ENCODE data around the gene NSUN4. TPM values are rescaled to one million over a fixed set of nuclear protein-coding genes. Genes with fewer than 3 reads are reported as not detected.
A peak's percentile ranks its signal among the peaks of the same experiment; 100 is the strongest.

The NSUN4 gene
- total and polyA plus RNA-seq, 10 of the 15 experiments (the other 5 are each of a cell fraction or from before 2014, with no cell fraction given): 22.1 to 80.2 (median 29.6) TPM

GRCh38 chr1:46342677-46343350 is 2.2 kb downstream of the NSUN4 start:
- peaks cover 2 to 13% of the 10 kb centered on the region in 2 experiments; a peak in 2 of 4 replicates for H3K36me3 ChIP-seq (ENCODE audit: control insufficient read depth in 2 of 2, insufficient read depth in 2 of 2, low read length in 1 of 2)
- H3K27me3 ChIP-seq (replicated peaks in 1 of 2; ENCODE audit: control insufficient read depth in 2 of 2, insufficient read depth in 2 of 2, low read length in 1 of 2): no peaks in the 10 kb centered on the region
- peaks cover 62% of the 10 kb centered on the region for H3K79me2 ChIP-seq (ENCODE audit: control insufficient read depth, insufficient read depth, low read length)
- no peak for DNase-seq (ENCODE audit: low read depth, low spot score)
- no peaks in the 10 kb centered on the region for H3K9me3 ChIP-seq (replicated peaks; ENCODE audit: control insufficient read depth, insufficient read depth, low read length)
- no peaks in the 10 kb centered on the region for H4K20me1 ChIP-seq (ENCODE audit: control insufficient read depth, insufficient read depth)
- intact Hi-C loops (cut with micrococcal nuclease; ENCODE audit: unreplicated experiment): loop anchor here (1.0 to 10.0 kb wide), 3 partner anchors 10 to 658 kb away; partner anchors contain the start of genes GPBP1L1, LRRC41, TMEM69 and UQCRH
- FAIRE-seq: no peak
- H3K9ac ChIP-seq (ENCODE audit: control insufficient read depth, insufficient read depth, low read length): peak overlapping the region; percentile 25; the same call in 1 of the 2 replicates
- ATAC-seq: no peak
- WGBS (ENCODE audit: insufficient coverage, insufficient replicate concordance, low lambda C conversion rate, missing lambda C conversion rate): 94% methylated on average over 8 of the region's 8 CpGs
- RAD21 ChIA-PET (ENCODE audit: unreplicated experiment): interaction anchor here (1.4 to 5.6 kb wide), 6 partner anchors 10 to 95 kb away, joined by 5 to 49 read pairs (median 20); partner anchors contain the start of genes LRRC41, RAD54L and UQCRH
- CTCF ChIA-PET: interaction anchor here (0.7 to 11.4 kb wide), 16 partner anchors 9 to 119 kb away, joined by 3 to 267 read pairs (median 6); partner anchors contain the start of genes LRRC41, RAD54L and UQCRH
- H3K4me1 ChIP-seq (ENCODE audit: control insufficient read depth, insufficient read depth, low read length): peaks cover 16% of the 10 kb centered on the region; the same call in 1 of the 2 replicates
- TF ChIP-seq CHD2 (IDR thresholded peaks at IDR 0.05; ENCODE audit: borderline replicate concordance, low read depth, low read length) (no peak), GATAD2B (conservative IDR thresholded peaks at IDR 0.05; ENCODE audit: low read depth) (0 out of 2 replicates have a peak, but pooled peaks have one; percentile 12)
- H3K27ac ChIP-seq (ENCODE audit: control insufficient read depth, insufficient read depth): peak overlapping the region; percentile 63
- in situ Hi-C loops (cut with MboI): loop anchor here (5.0 kb wide), 1 partner anchor 41 kb away; the partner anchor contains the start of genes LRRC41 and UQCRH
- peak overlapping the region; percentile 34 for H3K4me2 ChIP-seq (ENCODE audit: control insufficient read depth, insufficient read depth)
- no TSS peak for BruUV-seq (replicated peaks)
- H3K4me3 ChIP-seq: peak overlapping the region; percentile 80; the same call in 1 of the 2 replicates
- POLR2A ChIA-PET: interaction anchor here (0.6 to 5.1 kb wide), 7 partner anchors 10 to 406 kb away, joined by 3 to 55 read pairs (median 20); partner anchors contain the start of genes LRRC41 and UQCRH
- SMC1A ChIA-PET (ENCODE audit: uncharacterized antibody, unreplicated experiment): interaction anchor here (0.5 to 11.1 kb wide), 8 partner anchors 8 to 670 kb away, joined by 3 to 141 read pairs (median 8); partner anchors contain the start of genes LRRC41 and UQCRH
- H2AFZ ChIP-seq (ENCODE audit: control insufficient read depth, low read depth, low read length): no peak overlapping the region

- in situ Hi-C loops (cut with MboI): loop anchor here (5.0 kb wide), 1 partner anchor 41 kb away; the partner anchor contains the start of genes LRRC41 and UQCRH
- no peaks in the 10 kb centered on the region for H3K27me3 ChIP-seq (replicated peaks in 1 of 2; ENCODE audit: control insufficient read depth in 2 of 2, insufficient read depth in 2 of 2, low read length in 1 of 2)
- FAIRE-seq (no peak), ATAC-seq (no peak), DNase-seq (ENCODE audit: low read depth, low spot score) (no peak)
- peaks cover 62% of the 10 kb centered on the region for H3K79me2 ChIP-seq (ENCODE audit: control insufficient read depth, insufficient read depth, low read length)
- no peaks in the 10 kb centered on the region for H4K20me1 ChIP-seq (ENCODE audit: control insufficient read depth, insufficient read depth)
- H3K9me3 ChIP-seq (replicated peaks; ENCODE audit: control insufficient read depth, insufficient read depth, low read length): no peaks in the 10 kb centered on the region
- no peak overlapping the region for H3K4me3 ChIP-seq
- ChIA-PET RAD21 (ENCODE audit: unreplicated experiment) (interaction anchor here (1.4 to 5.6 kb wide), 4 partner anchors 11 to 39 kb away, joined by 7 to 49 read pairs (median 36); partner anchors contain the start of genes LRRC41 and UQCRH), CTCF (interaction anchor here (4.1 to 11.4 kb wide), 6 partner anchors 10 to 119 kb away, joined by 16 to 267 read pairs (median 48); partner anchors contain the start of genes LRRC41, RAD54L and UQCRH), SMC1A (ENCODE audit: uncharacterized antibody, unreplicated experiment) (interaction anchor here (1.0 to 11.1 kb wide), 6 partner anchors 9 to 96 kb away, joined by 3 to 141 read pairs (median 18); partner anchors contain the start of genes LRRC41 and UQCRH), POLR2A (interaction anchor here (0.8 to 5.1 kb wide), 6 partner anchors 10 to 39 kb away, joined by 3 to 55 read pairs (median 28); partner anchors contain the start of genes LRRC41 and UQCRH)
- intact Hi-C loops (cut with micrococcal nuclease; ENCODE audit: unreplicated experiment): loop anchor here (10.0 kb wide), 1 partner anchor 659 kb away; the partner anchor contains the start of genes GPBP1L1 and TMEM69
- TF ChIP-seq PML (IDR thresholded peaks at IDR 0.05; ENCODE audit: low read length) (no peak), IKZF1 (conservative IDR thresholded peaks at IDR 0.05) (no peak), BACH1 (IDR thresholded peaks at IDR 0.05; ENCODE audit: borderline replicate concordance) (no peak), BCL11A (IDR thresholded peaks at IDR 0.05; ENCODE audit: low read depth, low read length) (no peak), PAX5 (IDR thresholded peaks at IDR 0.05; ENCODE audit: borderline replicate concordance, low read depth, low read length) (no peak)
- TF ChIP-seq, protein P1, sequence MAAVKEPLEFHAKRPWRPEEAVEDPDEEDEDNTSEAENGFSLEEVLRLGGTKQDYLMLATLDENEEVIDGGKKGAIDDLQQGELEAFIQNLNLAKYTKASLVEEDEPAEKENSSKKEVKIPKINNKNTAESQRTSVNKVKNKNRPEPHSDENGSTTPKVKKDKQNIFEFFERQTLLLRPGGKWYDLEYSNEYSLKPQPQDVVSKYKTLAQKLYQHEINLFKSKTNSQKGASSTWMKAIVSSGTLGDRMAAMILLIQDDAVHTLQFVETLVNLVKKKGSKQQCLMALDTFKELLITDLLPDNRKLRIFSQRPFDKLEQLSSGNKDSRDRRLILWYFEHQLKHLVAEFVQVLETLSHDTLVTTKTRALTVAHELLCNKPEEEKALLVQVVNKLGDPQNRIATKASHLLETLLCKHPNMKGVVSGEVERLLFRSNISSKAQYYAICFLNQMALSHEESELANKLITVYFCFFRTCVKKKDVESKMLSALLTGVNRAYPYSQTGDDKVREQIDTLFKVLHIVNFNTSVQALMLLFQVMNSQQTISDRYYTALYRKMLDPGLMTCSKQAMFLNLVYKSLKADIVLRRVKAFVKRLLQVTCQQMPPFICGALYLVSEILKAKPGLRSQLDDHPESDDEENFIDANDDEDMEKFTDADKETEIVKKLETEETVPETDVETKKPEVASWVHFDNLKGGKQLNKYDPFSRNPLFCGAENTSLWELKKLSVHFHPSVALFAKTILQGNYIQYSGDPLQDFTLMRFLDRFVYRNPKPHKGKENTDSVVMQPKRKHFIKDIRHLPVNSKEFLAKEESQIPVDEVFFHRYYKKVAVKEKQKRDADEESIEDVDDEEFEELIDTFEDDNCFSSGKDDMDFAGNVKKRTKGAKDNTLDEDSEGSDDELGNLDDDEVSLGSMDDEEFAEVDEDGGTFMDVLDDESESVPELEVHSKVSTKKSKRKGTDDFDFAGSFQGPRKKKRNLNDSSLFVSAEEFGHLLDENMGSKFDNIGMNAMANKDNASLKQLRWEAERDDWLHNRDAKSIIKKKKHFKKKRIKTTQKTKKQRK (IDR thresholded peaks at IDR 0.05; ENCODE audit: low read depth, low read length): no peak
- peak overlapping the region; percentile 28 for H3K4me2 ChIP-seq (ENCODE audit: control insufficient read depth, insufficient read depth)
- no peak overlapping the region; the same call in 1 of the 2 replicates for H3K9ac ChIP-seq (ENCODE audit: control insufficient read depth, insufficient read depth, low read length)
- peaks cover 2 to 13% of the 10 kb centered on the region in 2 experiments; a peak in 2 of 4 replicates for H3K36me3 ChIP-seq (ENCODE audit: control insufficient read depth in 2 of 2, insufficient read depth in 2 of 2, low read length in 1 of 2)
- no peak overlapping the region for H3K27ac ChIP-seq (ENCODE audit: control insufficient read depth, insufficient read depth)
- 100% methylated on average over 4 of the region's 4 CpGs for WGBS (ENCODE audit: insufficient coverage, insufficient replicate concordance, low lambda C conversion rate, missing lambda C conversion rate)
- H2AFZ ChIP-seq (ENCODE audit: control insufficient read depth, low read depth, low read length): no peak overlapping the region
- no TSS peak for BruUV-seq (replicated peaks)
- H3K4me1 ChIP-seq (ENCODE audit: control insufficient read depth, insufficient read depth, low read length): peaks cover 15% of the 10 kb centered on the region; the same call in 1 of the 2 replicates
Measured at GRCh38 chr1:46343351-46343695, 2.7 kb downstream of the NSUN4 start.

Data from GM12878 (cell line).